ENCODE results near the gene TMEM204.

Gene TMEM204

GRCh38 chr16:1602285-1602684 lies 68.8 kb downstream of the TMEM204 start:
- no peak overlapping the region for H3K4me3 ChIP-seq (ENCODE audit: low read depth, low read length)
- TF ChIP-seq, protein P1, sequence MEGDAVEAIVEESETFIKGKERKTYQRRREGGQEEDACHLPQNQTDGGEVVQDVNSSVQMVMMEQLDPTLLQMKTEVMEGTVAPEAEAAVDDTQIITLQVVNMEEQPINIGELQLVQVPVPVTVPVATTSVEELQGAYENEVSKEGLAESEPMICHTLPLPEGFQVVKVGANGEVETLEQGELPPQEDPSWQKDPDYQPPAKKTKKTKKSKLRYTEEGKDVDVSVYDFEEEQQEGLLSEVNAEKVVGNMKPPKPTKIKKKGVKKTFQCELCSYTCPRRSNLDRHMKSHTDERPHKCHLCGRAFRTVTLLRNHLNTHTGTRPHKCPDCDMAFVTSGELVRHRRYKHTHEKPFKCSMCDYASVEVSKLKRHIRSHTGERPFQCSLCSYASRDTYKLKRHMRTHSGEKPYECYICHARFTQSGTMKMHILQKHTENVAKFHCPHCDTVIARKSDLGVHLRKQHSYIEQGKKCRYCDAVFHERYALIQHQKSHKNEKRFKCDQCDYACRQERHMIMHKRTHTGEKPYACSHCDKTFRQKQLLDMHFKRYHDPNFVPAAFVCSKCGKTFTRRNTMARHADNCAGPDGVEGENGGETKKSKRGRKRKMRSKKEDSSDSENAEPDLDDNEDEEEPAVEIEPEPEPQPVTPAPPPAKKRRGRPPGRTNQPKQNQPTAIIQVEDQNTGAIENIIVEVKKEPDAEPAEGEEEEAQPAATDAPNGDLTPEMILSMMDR (IDR thresholded peaks at IDR 0.05; ENCODE audit: low read depth, low read length, missing control alignments): no peak
- DNase-seq (ENCODE audit: low read depth): no peak
